GM13976 (cell line): ENCODE data around the gene MYOM3.

Experiments
- DNase-seq: peaks from one replicate; pipeline ENCODE4 v3.0.0; 2012; ENCODE audit warnings: low spot score
- in situ Hi-C: fragments of 300-500 bp; cut with MboI; formaldehyde crosslinking; loops from one replicate; pipeline ENCODE4 v1.12.0; 2022; ENCODE audit warnings: low sequenced_read_pairs, mixed read lengths, inconsistent platforms; ENCODE audit not compliant: unreplicated experiment
- TF ChIP-seq, protein P1 (sequence below): IDR thresholded peaks from 2 replicates; pipeline ENCODE4 v1.5.1; 2012; ENCODE audit warnings: borderline replicate concordance, mild to moderate bottlenecking; ENCODE audit not compliant: insufficient read depth; ENCODE audit errors: extremely low read depth, missing control alignments, control extremely low read depth

The MYOM3 gene

DNA sequence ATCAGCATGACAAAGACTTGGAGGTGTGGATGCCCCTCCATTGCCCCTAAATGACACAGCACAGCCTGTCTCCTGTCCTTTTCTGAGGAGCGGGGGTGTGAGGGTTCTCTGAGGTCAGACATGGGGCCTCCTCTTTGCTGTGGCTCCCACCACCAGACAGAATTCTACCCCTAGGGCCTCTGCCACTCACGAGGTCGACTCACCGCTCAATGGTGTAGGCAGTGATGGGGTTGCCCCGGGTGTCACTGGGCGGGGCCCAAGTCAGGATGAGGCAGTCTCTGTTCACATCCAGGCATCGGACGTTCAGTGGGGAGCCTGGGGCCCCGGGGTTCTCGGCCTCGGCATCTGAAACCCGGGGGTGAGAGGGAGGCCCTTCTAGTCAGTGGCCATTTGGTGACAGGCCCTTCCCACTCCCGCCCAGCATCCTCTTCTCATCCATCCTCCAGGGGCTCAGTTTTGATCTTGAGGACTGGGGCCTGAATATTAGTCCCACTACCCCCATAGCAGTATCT is 19.9 kb downstream of the MYOM3 start:
- in situ Hi-C loops: no loop called here
- DNase-seq: no peak
- TF ChIP-seq, protein P1, sequence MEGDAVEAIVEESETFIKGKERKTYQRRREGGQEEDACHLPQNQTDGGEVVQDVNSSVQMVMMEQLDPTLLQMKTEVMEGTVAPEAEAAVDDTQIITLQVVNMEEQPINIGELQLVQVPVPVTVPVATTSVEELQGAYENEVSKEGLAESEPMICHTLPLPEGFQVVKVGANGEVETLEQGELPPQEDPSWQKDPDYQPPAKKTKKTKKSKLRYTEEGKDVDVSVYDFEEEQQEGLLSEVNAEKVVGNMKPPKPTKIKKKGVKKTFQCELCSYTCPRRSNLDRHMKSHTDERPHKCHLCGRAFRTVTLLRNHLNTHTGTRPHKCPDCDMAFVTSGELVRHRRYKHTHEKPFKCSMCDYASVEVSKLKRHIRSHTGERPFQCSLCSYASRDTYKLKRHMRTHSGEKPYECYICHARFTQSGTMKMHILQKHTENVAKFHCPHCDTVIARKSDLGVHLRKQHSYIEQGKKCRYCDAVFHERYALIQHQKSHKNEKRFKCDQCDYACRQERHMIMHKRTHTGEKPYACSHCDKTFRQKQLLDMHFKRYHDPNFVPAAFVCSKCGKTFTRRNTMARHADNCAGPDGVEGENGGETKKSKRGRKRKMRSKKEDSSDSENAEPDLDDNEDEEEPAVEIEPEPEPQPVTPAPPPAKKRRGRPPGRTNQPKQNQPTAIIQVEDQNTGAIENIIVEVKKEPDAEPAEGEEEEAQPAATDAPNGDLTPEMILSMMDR: no peak

DNA sequence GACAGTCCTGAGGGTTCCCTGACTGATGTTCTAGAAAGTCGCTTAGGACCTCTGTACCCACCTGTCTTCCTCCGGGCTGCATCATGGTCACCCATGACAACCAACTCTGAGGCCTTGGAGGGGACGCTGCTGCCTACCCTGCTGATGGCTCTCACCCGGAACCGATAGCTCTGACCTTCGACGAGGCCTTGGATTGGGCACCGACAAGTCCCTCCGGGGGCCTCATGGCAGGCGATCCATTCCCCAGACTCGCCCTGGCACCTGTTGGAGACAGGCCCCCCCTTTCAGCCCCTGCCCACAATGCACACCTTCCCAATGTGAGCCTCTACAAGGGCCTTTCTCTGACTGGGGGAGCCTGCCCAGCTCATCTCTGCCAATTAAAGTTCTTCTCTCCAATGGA is 21.2 kb downstream of the MYOM3 start:
- DNase-seq: no peak
- in situ Hi-C loops: no loop called here
- TF ChIP-seq, protein P1: no peak

DNA sequence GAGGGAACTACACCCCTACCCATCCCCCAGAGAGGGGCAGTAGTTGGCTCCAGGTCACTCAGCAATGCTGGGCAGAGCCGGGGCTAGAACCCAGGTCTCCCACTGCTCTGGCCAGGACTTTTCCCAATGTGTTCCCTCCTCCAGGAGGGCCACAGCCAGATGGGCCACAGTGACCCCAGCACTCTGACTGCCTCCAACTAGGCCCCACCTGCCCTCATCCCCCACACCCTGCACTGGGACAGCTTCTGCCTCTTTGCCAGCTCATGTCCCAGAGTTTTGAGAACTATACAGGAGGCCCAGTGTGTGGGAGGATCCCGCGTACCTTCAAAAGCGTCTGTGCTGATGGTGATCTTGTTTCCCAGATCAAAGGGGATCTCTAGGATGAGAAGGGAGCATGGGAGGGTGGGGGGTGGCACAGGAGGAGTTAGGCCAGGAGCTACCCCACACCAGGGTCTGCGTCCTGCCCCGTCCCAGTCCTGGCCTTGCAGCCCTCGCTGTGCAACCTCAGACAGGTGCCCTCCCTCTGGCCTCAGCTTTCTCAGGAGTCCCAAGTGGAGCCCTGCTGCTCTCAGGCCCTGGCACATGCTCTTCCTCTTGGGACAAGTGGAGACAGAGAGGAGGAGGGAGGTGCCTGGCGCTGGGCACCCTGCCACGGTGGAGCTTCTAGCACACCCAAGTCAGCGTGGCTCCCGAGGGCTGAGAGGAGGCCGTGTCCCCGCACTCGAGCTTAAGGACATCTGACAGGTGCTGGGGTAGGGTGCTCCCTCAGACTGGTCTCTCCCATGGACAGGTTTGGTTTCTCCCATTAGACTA is 22.0 kb downstream of the MYOM3 start:
- TF ChIP-seq, protein P1: no peak
- no peak for DNase-seq
- in situ Hi-C loops: no loop called here

DNA sequence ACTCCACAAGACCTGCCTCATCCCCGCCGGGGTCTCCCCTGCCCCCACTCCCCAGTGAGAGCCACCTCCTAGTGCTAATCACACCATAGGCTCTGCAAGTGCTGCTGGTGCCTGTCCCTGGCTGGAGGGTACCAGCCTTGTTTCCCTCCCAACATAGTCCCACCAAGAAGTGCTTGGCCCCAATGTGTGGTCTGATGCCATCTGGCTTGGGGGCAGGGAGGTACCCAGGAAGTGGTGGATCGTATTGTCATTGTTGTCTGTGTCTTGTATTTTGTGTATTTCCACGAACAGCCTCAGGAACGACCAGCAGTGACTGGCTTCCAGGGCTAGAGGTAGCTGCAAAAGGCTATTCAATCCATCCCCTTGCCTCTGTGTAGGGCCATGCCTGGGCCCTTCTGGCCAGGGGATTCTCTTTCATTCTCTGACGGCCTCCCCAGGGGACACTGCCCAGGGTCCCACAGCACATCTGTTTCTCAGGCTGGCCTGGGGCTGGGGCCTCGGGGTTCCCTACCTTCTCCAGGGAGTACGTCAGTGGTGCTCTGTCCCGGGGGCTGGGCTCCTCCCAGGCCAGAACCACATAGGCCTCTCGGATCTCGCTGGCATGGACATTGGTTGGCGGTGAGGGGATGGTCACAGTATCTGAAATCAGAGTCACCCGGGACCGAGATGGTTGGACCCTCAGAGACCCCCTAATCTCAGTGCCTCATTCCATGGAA is 22.8 kb downstream of the MYOM3 start:
- TF ChIP-seq, protein P1: no peak
- in situ Hi-C loops: no loop called here
- DNase-seq: no peak

DNA sequence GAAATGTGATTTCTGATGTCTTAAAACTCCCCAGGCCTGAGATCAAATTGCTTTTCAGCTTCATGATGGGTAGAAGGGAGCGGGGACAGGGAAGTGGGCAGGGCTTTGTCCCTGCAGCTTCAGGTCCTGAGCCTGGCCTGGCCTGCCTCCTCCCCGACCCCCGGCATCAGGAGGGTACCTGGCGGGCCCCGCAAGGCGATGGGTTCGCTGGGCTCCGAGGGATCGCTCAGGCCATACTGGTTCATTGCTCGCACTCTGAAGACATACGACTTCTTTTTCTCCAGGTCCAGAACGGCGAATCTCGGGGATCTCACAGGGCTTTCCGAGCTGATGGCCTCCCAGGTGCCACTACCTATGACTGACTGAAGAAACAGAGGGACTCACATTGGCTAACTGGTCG is 25.5 kb downstream of the MYOM3 start:
- in situ Hi-C loops: no loop called here
- TF ChIP-seq, protein P1: no peak

DNA sequence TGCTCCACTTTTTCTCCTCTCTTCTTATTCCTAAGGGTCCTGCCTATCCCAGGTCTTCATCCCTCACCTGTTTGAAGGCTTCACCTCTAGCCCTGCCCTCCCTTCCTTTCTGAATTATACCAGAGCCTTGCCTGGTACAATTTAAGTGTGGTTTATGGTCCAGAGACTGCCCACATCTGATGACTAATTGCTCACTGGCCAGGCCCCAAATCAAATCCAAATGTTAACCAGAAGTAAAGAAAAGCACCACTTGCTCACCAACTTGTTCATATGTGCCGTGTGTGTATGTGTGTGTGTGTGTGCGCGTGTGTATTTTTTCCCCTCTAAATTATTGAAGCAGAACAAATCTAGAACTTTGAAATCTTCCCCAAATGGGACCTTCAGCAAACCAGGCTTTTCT is 26.4 kb downstream of the MYOM3 start:
- TF ChIP-seq, protein P1: no peak
- DNase-seq: no peak
- in situ Hi-C loops: no loop called here

More for the DNA sequence above, 25.5 kb downstream of the MYOM3 start:
- no peak for DNase-seq
